B cell (primary cell): ENCODE data around the gene TEAD1. TPM values are rescaled to one million over a fixed set of nuclear protein-coding genes. Genes with fewer than 3 reads are reported as not detected.

Experiments used
- ATAC-seq: fragments of 200-7000 bp; cut with Tn5 transposase; one replicate; pipeline ENCODE4 v1.10.0; 2021; ENCODE audit warnings: low read depth, mild to moderate bottlenecking, moderate number of reproducible peaks, moderate library complexity
- CTCF ChIA-PET: fragments of 350-600 bp; sonication (Branson Sonifier 250); formaldehyde crosslinking; loops from one replicate; lab custom pipeline; 2021; ENCODE audit warnings: antibody characterized with exemption, inconsistent platforms; lab: Charles Lee
- POLR2A ChIA-PET: fragments of 350-600 bp; sonication (Branson Sonifier 250); formaldehyde crosslinking; loops from one replicate; lab custom pipeline; 2021; ENCODE audit warnings: antibody characterized with exemption; lab: Charles Lee
- DNase-seq: peaks from one replicate; pipeline ENCODE4 v3.0.0; 2013
- H2AFZ ChIP-seq: 2 replicates; pipeline ENCODE4 v1.6.1; 2012; ENCODE audit warnings: mild to moderate bottlenecking, low read depth, low read length; ENCODE audit not compliant: insufficient read depth, poor library complexity, severe bottlenecking
- H3K27ac ChIP-seq, 2 donors: 1 replicate in 1 of 2; 2 replicates in 1 of 2; pipeline ENCODE4 v1.5.1; 2012 to 2013; ENCODE audit warnings: low read length in 2 of 2, mild to moderate bottlenecking in 2 of 2, moderate library complexity in 1 of 2
- H3K27me3 ChIP-seq, 4 experiments: fragments of 200-600 bp in 1 of 4; sonication (generic) in 1 of 4; replicated peaks in 1 of 4; 1 replicate in 2 of 4; 2 replicates in 2 of 4; pipeline versions ENCODE4 v1.6.1 to v1.7.0; 2013 to 2016; ENCODE audit warnings: low read length in 3 of 4, mild to moderate bottlenecking in 2 of 4, mixed read lengths in 1 of 4, moderate library complexity in 1 of 4; ENCODE audit not compliant: insufficient read depth in 4 of 4, control insufficient read depth in 3 of 4; ENCODE audit errors: control extremely low read depth in 1 of 4
- H3K36me3 ChIP-seq, 2 experiments: replicated peaks in 1 of 2; 1 replicate in 1 of 2; 2 replicates in 1 of 2; pipeline versions ENCODE4 v1.6.1 to v1.7.1; 2013; ENCODE audit warnings: low read length in 1 of 2; ENCODE audit not compliant: insufficient read depth in 2 of 2, control insufficient read depth in 1 of 2; ENCODE audit errors: control extremely low read depth in 1 of 2, extremely low read depth in 1 of 2
- H3K4me1 ChIP-seq, 2 donors: fragments of 200-600 bp in 1 of 2; sonication (generic) in 1 of 2; 1 replicate in 1 of 2; 2 replicates in 1 of 2; pipeline versions ENCODE4 v1.5.1 to v1.6.1; 2013 to 2017; ENCODE audit warnings: low read length in 2 of 2; ENCODE audit not compliant: control insufficient read depth in 2 of 2, insufficient read depth in 2 of 2
- H3K4me2 ChIP-seq: replicated peaks from 2 replicates; pipeline ENCODE3; 2012; ENCODE audit warnings: mild to moderate bottlenecking, low read depth, low read length; ENCODE audit not compliant: poor library complexity, severe bottlenecking
- H3K4me3 ChIP-seq, 5 experiments: fragments of 200-600 bp in 1 of 5; sonication (generic) in 1 of 5; 1 replicate in 3 of 5; 2 replicates in 2 of 5; pipeline versions ENCODE4 v1.5.1 to v1.7.0; 2011 to 2016; ENCODE audit warnings: low read length in 4 of 5, mild to moderate bottlenecking in 4 of 5, low read depth in 2 of 5, control low read depth in 1 of 5, moderate library complexity in 1 of 5; ENCODE audit not compliant: insufficient read depth in 1 of 5; ENCODE audit errors: control extremely low read depth in 1 of 5, extremely low read depth in 1 of 5
- H3K79me2 ChIP-seq: fragments of 200-600 bp; sonication (generic); one replicate; pipeline ENCODE4 v1.6.0; 2016; ENCODE audit warnings: low read length; ENCODE audit not compliant: control insufficient read depth, insufficient read depth
- H3K9ac ChIP-seq: fragments of 200-600 bp; sonication (generic); 2 replicates; pipeline ENCODE4 v1.6.1; 2017; ENCODE audit warnings: mild to moderate bottlenecking, low read length, moderate library complexity
- H3K9me3 ChIP-seq, 3 donors: one replicate each; pipeline versions ENCODE4 v1.6.1 to v1.7.1; 2013; ENCODE audit warnings: low read length in 2 of 3; ENCODE audit not compliant: control insufficient read depth in 2 of 3, insufficient read depth in 1 of 3; ENCODE audit errors: control extremely low read depth in 1 of 3
- H4K20me1 ChIP-seq: 2 replicates; pipeline ENCODE4 v1.6.0; 2012; ENCODE audit warnings: mild to moderate bottlenecking, low read length; ENCODE audit not compliant: insufficient read depth, control insufficient read depth, poor library complexity, severe bottlenecking
- H3K27ac Mint-ChIP-seq: one replicate; pipeline ENCODE4 v1.8.0; 2021; ENCODE audit warnings: mixed read lengths
- H3K27me3 Mint-ChIP-seq: one replicate; pipeline ENCODE4 v1.8.0; 2021; ENCODE audit warnings: mixed read lengths
- H3K4me1 Mint-ChIP-seq: one replicate; pipeline ENCODE4 v1.8.0; 2021; ENCODE audit warnings: mixed read lengths
- H3K4me3 Mint-ChIP-seq: one replicate; pipeline ENCODE4 v1.8.0; 2021; ENCODE audit warnings: mixed read lengths
- H3K9me3 Mint-ChIP-seq: one replicate; pipeline ENCODE4 v1.8.0; 2022; ENCODE audit warnings: mixed read lengths; ENCODE audit not compliant: insufficient read depth
- EZH2 ChIP-seq: IDR thresholded peaks from 2 replicates; pipeline ENCODE4 v1.6.1; 2012; ENCODE audit warnings: borderline replicate concordance, low read depth, mild to moderate bottlenecking, moderate library complexity, low read length; ENCODE audit not compliant: insufficient read depth, poor library complexity, severe bottlenecking
- WGBS: methylation state at CpG from one replicate; pipeline ENCODE4 v1.1.5; 2013; ENCODE audit warnings: missing lambda C conversion rate; ENCODE audit not compliant: insufficient coverage; 5-methylcytosine and 5-hydroxymethylcytosine counted together
- intact Hi-C: fragments of 100-400 bp; cut with micrococcal nuclease; formaldehyde crosslinking; loops from one replicate; pipeline ENCODE4 v1.10.0; 2022
- polyA plus RNA-seq: library from polyadenylated mRNA; depleted of rRNA; stranded (reverse); fragments of >200 nt; gene quantifications from 2 replicates; pipeline ENCODE4 v1.2.3, GENCODE V29; 2012
- total RNA-seq, 2 donors: library from RNA; stranded (reverse); fragments of 120-200 nt in 1 of 2; gene quantifications; 1 replicate in 1 of 2; 2 replicates in 1 of 2; pipeline versions ENCODE4 v1.2.3 to v1.2.4, GENCODE V29; 2013 to 2022
- TF ChIP-seq, protein P1 (sequence below): fragments of 200-600 bp; IDR thresholded peaks from one replicate; pipeline ENCODE4 v1.8.0; 2022; ENCODE audit warnings: antibody characterized with exemption, mild to moderate bottlenecking

The TEAD1 gene
- total and polyA plus RNA-seq, 2 donors (not counting 1 experiment from before 2014, with no cell fraction given), result 0.30 TPM; not detected in 1

DNA sequence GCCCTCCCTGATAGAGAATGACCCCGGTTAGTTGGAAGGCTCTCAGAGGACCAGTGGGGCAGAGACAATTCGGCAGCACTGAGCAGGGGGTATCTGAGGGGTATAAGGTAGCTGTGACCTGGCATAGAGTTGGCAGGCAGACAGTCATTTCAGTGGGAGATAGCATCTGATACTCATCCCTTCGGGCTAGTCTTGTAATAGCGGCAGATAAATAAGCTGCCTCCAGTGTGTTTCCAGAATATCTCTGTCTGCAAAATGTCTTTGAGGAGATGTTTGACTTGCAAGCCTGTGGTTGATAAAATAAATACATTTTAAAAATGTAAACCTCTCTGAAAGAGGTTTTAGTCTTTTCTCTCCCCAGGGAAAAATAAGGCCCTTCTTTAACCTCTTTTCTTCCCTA, 54.2 kb downstream of the TEAD1 start:
- ATAC-seq, result no peak
- CTCF ChIA-PET, result no interaction called here
- H3K27me3 Mint-ChIP-seq, result peaks cover 15% of the 10 kb centered on the region

DNA sequence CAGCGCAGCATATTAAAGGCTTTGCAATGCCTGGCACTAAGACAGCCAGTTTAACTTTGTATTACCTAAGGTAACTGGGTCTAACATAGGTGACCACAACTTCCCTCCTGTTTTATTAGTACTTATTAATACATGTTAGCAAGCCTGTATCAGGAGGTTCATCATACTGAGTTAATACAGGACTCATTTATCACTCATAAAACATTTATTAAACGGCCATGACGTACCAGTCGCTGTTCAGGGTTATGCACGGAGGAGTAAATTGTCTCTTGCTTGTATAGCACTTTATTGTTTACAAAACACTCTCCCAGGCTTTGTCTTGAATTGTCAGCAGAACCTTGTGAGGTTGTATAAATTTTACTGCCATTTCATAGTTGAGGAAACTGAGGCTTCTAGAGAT, 55.7 kb downstream of the TEAD1 start:
- POLR2A ChIA-PET, result no interaction called here
- no peaks in the 10 kb centered on the region for H3K4me1 ChIP-seq
- intact Hi-C loops, result no loop called here
- H3K4me3 Mint-ChIP-seq, result no peak overlapping the region
- no peak overlapping the region for H3K4me3 ChIP-seq
- no peaks in the 10 kb centered on the region for H4K20me1 ChIP-seq
- no peak overlapping the region for H3K9ac ChIP-seq
- ATAC-seq (no peak), DNase-seq (no peak)
- no peaks in the 10 kb centered on the region for H3K4me1 Mint-ChIP-seq
- H3K27ac ChIP-seq, result no peak overlapping the region
- H3K9me3 ChIP-seq, result no peaks in the 10 kb centered on the region
- H2AFZ ChIP-seq, result no peak overlapping the region
- no peak overlapping the region for H3K4me2 ChIP-seq
- H3K27me3 ChIP-seq, result no peaks in the 10 kb centered on the region
- TF ChIP-seq, protein P1, sequence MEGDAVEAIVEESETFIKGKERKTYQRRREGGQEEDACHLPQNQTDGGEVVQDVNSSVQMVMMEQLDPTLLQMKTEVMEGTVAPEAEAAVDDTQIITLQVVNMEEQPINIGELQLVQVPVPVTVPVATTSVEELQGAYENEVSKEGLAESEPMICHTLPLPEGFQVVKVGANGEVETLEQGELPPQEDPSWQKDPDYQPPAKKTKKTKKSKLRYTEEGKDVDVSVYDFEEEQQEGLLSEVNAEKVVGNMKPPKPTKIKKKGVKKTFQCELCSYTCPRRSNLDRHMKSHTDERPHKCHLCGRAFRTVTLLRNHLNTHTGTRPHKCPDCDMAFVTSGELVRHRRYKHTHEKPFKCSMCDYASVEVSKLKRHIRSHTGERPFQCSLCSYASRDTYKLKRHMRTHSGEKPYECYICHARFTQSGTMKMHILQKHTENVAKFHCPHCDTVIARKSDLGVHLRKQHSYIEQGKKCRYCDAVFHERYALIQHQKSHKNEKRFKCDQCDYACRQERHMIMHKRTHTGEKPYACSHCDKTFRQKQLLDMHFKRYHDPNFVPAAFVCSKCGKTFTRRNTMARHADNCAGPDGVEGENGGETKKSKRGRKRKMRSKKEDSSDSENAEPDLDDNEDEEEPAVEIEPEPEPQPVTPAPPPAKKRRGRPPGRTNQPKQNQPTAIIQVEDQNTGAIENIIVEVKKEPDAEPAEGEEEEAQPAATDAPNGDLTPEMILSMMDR, result no peak
- TF ChIP-seq EZH2, result no peak
- H3K27ac Mint-ChIP-seq, result no peak overlapping the region
- WGBS, result no CpG with 5 or more reads among the region's 5 CpGs
- H3K9me3 Mint-ChIP-seq, result no peaks in the 10 kb centered on the region
- no peaks in the 10 kb centered on the region for H3K79me2 ChIP-seq
- H3K36me3 ChIP-seq, result no peaks in the 10 kb centered on the region
- CTCF ChIA-PET, result no interaction called here
- peaks cover 11% of the 10 kb centered on the region for H3K27me3 Mint-ChIP-seq

More for the DNA sequence above, 54.2 kb downstream of the TEAD1 start:
- H3K36me3 ChIP-seq, result no peaks in the 10 kb centered on the region
- no peaks in the 10 kb centered on the region for H3K4me1 ChIP-seq
- TF ChIP-seq EZH2, result no peak
- TF ChIP-seq, protein P1, result no peak
- H3K4me3 ChIP-seq, result no peak overlapping the region
- intact Hi-C loops, result no loop called here
- H3K27me3 ChIP-seq, result no peaks in the 10 kb centered on the region
- no peak overlapping the region for H3K4me2 ChIP-seq
- no peak overlapping the region for H3K4me3 Mint-ChIP-seq
- no peaks in the 10 kb centered on the region for H3K4me1 Mint-ChIP-seq
- POLR2A ChIA-PET, result no interaction called here
- no peak overlapping the region for H3K27ac Mint-ChIP-seq
- H2AFZ ChIP-seq, result no peak overlapping the region
- WGBS, result 97% methylated on average over 3 of the region's 4 CpGs
- no peaks in the 10 kb centered on the region for H3K79me2 ChIP-seq
- peaks cover 0 to 4% (median 0%) of the 10 kb centered on the region in 3 donors for H3K9me3 ChIP-seq
- H3K27ac ChIP-seq, result no peak overlapping the region
- no peak overlapping the region for H3K9ac ChIP-seq
- no peaks in the 10 kb centered on the region for H4K20me1 ChIP-seq
- no peak for DNase-seq
- H3K9me3 Mint-ChIP-seq, result no peaks in the 10 kb centered on the region
